Kidney epithelial cell (primary cell): ENCODE data around the gene STAG1. TPM values are rescaled to one million over a fixed set of nuclear protein-coding genes. Genes with fewer than 3 reads are reported as not detected.
"Not testable (repeated sequence)": the region's sequence is repeated elsewhere in the genome, so short reads cannot be mapped to it uniquely, and the experiment has no call there.

Experiments used
- DNase-seq: peaks from one replicate; pipeline ENCODE4 v3.0.0-alpha.2; 2010; ENCODE audit warnings: low read depth
- H3K27me3 ChIP-seq: 2 replicates; pipeline ENCODE4 v1.6.0; 2011; ENCODE audit warnings: low read length; ENCODE audit not compliant: control insufficient read depth, insufficient read depth
- H3K36me3 ChIP-seq: 2 replicates; pipeline ENCODE4 v1.5.1; 2011; ENCODE audit warnings: low read length; ENCODE audit not compliant: control insufficient read depth, insufficient read depth
- H3K4me3 ChIP-seq: 2 replicates; pipeline ENCODE4 v1.5.1; 2011; ENCODE audit warnings: low read depth, mild to moderate bottlenecking, control low read depth, low read length
- CTCF ChIP-seq: IDR thresholded peaks from 2 replicates; pipeline ENCODE4 v1.5.1; 2011; ENCODE audit warnings: mild to moderate bottlenecking, moderate library complexity, low read length, control low read depth, inconsistent platforms; ENCODE audit not compliant: insufficient read depth, poor library complexity, severe bottlenecking
- total RNA-seq: library from RNA; depleted of rRNA; stranded (reverse); fragments of >200 nt; gene quantifications from 2 replicates; pipeline ENCODE4 v1.2.3, GENCODE V29; 2015

Gene STAG1
- total RNA-seq, 1 donor from 2014 or later = 20.7 TPM

- DNase-seq = no peak
- Histone ChIP-seq H3K36me3 (no peaks in the 10 kb centered on the region), H3K27me3 (no peaks in the 10 kb centered on the region), H3K4me3 (no peak overlapping the region)
- no peak for TF ChIP-seq CTCF
Observed at GRCh38 chr3:136532766-136533165, 219.4 kb downstream of the STAG1 start.

- no peaks in the 10 kb centered on the region for H3K27me3 ChIP-seq
- TF ChIP-seq CTCF = no peak
- no peak for DNase-seq
Observed at GRCh38 chr3:136518102-136518501, 234.1 kb downstream of the STAG1 start.

GRCh38 chr3:136516656-136517055, 235.5 kb downstream of the STAG1 start:
- Histone ChIP-seq H3K27me3 (no peaks in the 10 kb centered on the region), H3K36me3 (no peaks in the 10 kb centered on the region), H3K4me3 (no peak overlapping the region)
- no peak for TF ChIP-seq CTCF
- DNase-seq = no peak

More at GRCh38 chr3:136518102-136518501, 234.1 kb downstream of the STAG1 start:
- Histone ChIP-seq H3K36me3 (no peaks in the 10 kb centered on the region), H3K4me3 (no peak overlapping the region)

- no peaks in the 10 kb centered on the region for H3K36me3 ChIP-seq
- DNase-seq = no peak
- no peak for TF ChIP-seq CTCF
- no peak overlapping the region for H3K4me3 ChIP-seq
- no peaks in the 10 kb centered on the region for H3K27me3 ChIP-seq
Observed at GRCh38 chr3:136516095-136516494, 236.1 kb downstream of the STAG1 start.

GRCh38 chr3:136514533-136514932, 237.6 kb downstream of the STAG1 start:
- H3K4me3 ChIP-seq, DNase-seq, H3K27me3 ChIP-seq, H3K36me3 ChIP-seq: not testable (repeated sequence)

GRCh38 chr3:136513367-136513766, 238.8 kb downstream of the STAG1 start:
- TF ChIP-seq CTCF = no peak
- no peak overlapping the region for H3K4me3 ChIP-seq
- no peaks in the 10 kb centered on the region for H3K27me3 ChIP-seq
- no peak for DNase-seq
- no peaks in the 10 kb centered on the region for H3K36me3 ChIP-seq
